ENCODE measurements around the gene PARPBP. TPM values are rescaled to one million over a fixed set of nuclear protein-coding genes. Genes with fewer than 3 reads are reported as not detected.
"Not testable (repeated sequence)": the region's sequence is repeated elsewhere in the genome, so short reads cannot be mapped to it uniquely, and the experiment has no call there.

PARPBP gene
- total RNA-seq, 6 donors from 2014 or later, result 1.2 to 3.8 (median 1.8) TPM; not detected in 1

GRCh38 chr12:102114212-102114611, 5.8 kb upstream of the PARPBP start:
- no peak for DNase-seq
- Histone ChIP-seq H3K4me3 (no peak overlapping the region), H3K27ac (no peak overlapping the region), H3K4me1 (peaks cover 6 to 8% (median 7%) of the 10 kb centered on the region in 4 donors), H3K9me3 (no peaks in the 10 kb centered on the region), H3K36me3 (peaks cover 0 to 61% (median 8%) of the 10 kb centered on the region in 4 donors), H3K27me3 (no peaks in the 10 kb centered on the region)
- 83 to 89% methylated on average over 2 of the region's 2 CpGs for WGBS, 2 donors
- no peak for ATAC-seq (ENCODE audit: low FRiP score in 2 of 2)
- TF ChIP-seq POLR2A (IDR thresholded peaks at IDR 0.05) (no peak), CTCF (IDR thresholded peaks at IDR 0.05) (no peak), EP300 (IDR thresholded peaks at IDR 0.05) (no peak)

GRCh38 chr12:102116392-102116791, 3.6 kb upstream of the PARPBP start:
- TF ChIP-seq POLR2AphosphoS5 (IDR thresholded peaks at IDR 0.05), result no peak
- no peak for TF ChIP-seq POLR2A (IDR thresholded peaks at IDR 0.05)
- TF ChIP-seq CTCF (IDR thresholded peaks at IDR 0.05), result no peak
- TF ChIP-seq EP300 (IDR thresholded peaks at IDR 0.05), result no peak

GRCh38 chr12:102118874-102119273, 1.1 kb upstream of the PARPBP start:
- H3K4me3 ChIP-seq, result peak overlapping the region in 3 of 4 donors; percentile 70 to 88 (median 85)
- H3K27me3 ChIP-seq, result no peaks in the 10 kb centered on the region
- peaks cover 0 to 31% (median 0%) of the 10 kb centered on the region in 4 donors for H3K36me3 ChIP-seq
- no peak for DNase-seq
- no peak overlapping the region for H3K27ac ChIP-seq
- H3K4me1 ChIP-seq, result peaks cover 16 to 21% (median 19%) of the 10 kb centered on the region in 4 donors
- no peaks in the 10 kb centered on the region for H3K9me3 ChIP-seq
- TF ChIP-seq POLR2A (IDR thresholded peaks at IDR 0.05) (no peak), POLR2AphosphoS5 (IDR thresholded peaks at IDR 0.05) (no peak), EP300 (IDR thresholded peaks at IDR 0.05) (no peak), CTCF (IDR thresholded peaks at IDR 0.05) (no peak)
- ATAC-seq (ENCODE audit: low FRiP score in 2 of 2), result no peak
- WGBS, 2 donors, result 71 to 78% methylated on average over 2 of the region's 2 CpGs

More at GRCh38 chr12:102116392-102116791, 3.6 kb upstream of the PARPBP start:
- no peaks in the 10 kb centered on the region for H3K27me3 ChIP-seq
- H3K4me1 ChIP-seq, result peaks cover 16 to 21% (median 19%) of the 10 kb centered on the region in 4 donors
- ATAC-seq (ENCODE audit: low FRiP score in 2 of 2) (no peak), DNase-seq (no peak)
- H3K9me3 ChIP-seq, result no peaks in the 10 kb centered on the region
- WGBS, 2 donors, result 91 to 100% methylated on average over 7 of the region's 7 CpGs
- no peak overlapping the region for H3K27ac ChIP-seq
- no peak overlapping the region for H3K4me3 ChIP-seq
- peaks cover 0 to 39% (median 1%) of the 10 kb centered on the region in 4 donors for H3K36me3 ChIP-seq

- 1 to 3% methylated on average over 4 of the region's 4 CpGs for WGBS, 2 donors
- ATAC-seq (ENCODE audit: low FRiP score in 2 of 2) (no peak), DNase-seq (no peak)
- TF ChIP-seq POLR2AphosphoS5 (IDR thresholded peaks at IDR 0.05), result no peak
- TF ChIP-seq POLR2A (IDR thresholded peaks at IDR 0.05), result no peak
- TF ChIP-seq EP300 (IDR thresholded peaks at IDR 0.05), result no peak
- no peak for TF ChIP-seq CTCF (IDR thresholded peaks at IDR 0.05)
- peak overlapping the region; percentile 70 to 88 (median 83) for H3K4me3 ChIP-seq
- H3K9me3 ChIP-seq, result no peaks in the 10 kb centered on the region
- peak overlapping the region in 2 of 4 donors; percentile 76 to 89 for H3K27ac ChIP-seq
- no peaks in the 10 kb centered on the region for H3K27me3 ChIP-seq
- peaks cover 16 to 21% (median 19%) of the 10 kb centered on the region in 4 donors for H3K4me1 ChIP-seq
- peaks cover 0 to 22% (median 0%) of the 10 kb centered on the region in 4 donors for H3K36me3 ChIP-seq
Observed at GRCh38 chr12:102120564-102120873, 536 bp downstream of the PARPBP start.

- H3K27ac ChIP-seq, result no peak overlapping the region
- no peak for ATAC-seq (ENCODE audit: low FRiP score in 2 of 2)
Observed at GRCh38 chr12:102120886-102121285, 903 bp downstream of the PARPBP start.

GRCh38 chr12:102121328-102121727, 1.3 kb downstream of the PARPBP start:
- Histone ChIP-seq H3K4me3 (peak overlapping the region in 1 of 4 donors; percentile 70), H3K4me1 (peaks cover 16 to 21% (median 19%) of the 10 kb centered on the region in 4 donors), H3K36me3 (peaks cover 0 to 14% (median 0%) of the 10 kb centered on the region in 4 donors)
- WGBS, 2 donors, result 84 to 87% methylated on average over 2 of the region's 2 CpGs
- ATAC-seq (ENCODE audit: low FRiP score in 2 of 2); H3K9me3 ChIP-seq; DNase-seq; H3K27ac ChIP-seq; H3K27me3 ChIP-seq: not testable (repeated sequence)

More at GRCh38 chr12:102120886-102121285, 903 bp downstream of the PARPBP start:
- Histone ChIP-seq H3K36me3 (peaks cover 0 to 19% (median 0%) of the 10 kb centered on the region in 4 donors), H3K27me3 (no peaks in the 10 kb centered on the region), H3K4me3 (peak overlapping the region in 2 of 4 donors; percentile 70 to 85), H3K9me3 (no peaks in the 10 kb centered on the region), H3K4me1 (peaks cover 16 to 21% (median 19%) of the 10 kb centered on the region in 4 donors)
- WGBS, 2 donors, result 33 to 41% methylated on average over 4 of the region's 4 CpGs
- DNase-seq, result no peak
- TF ChIP-seq EP300 (IDR thresholded peaks at IDR 0.05), result no peak
- TF ChIP-seq POLR2A (IDR thresholded peaks at IDR 0.05), result no peak
- no peak for TF ChIP-seq POLR2AphosphoS5 (IDR thresholded peaks at IDR 0.05)
- no peak for TF ChIP-seq CTCF (IDR thresholded peaks at IDR 0.05)

- not testable (repeated sequence) for ATAC-seq (ENCODE audit: low FRiP score in 2 of 2); DNase-seq; H3K4me1 ChIP-seq; H3K4me3 ChIP-seq; H3K27ac ChIP-seq; H3K9me3 ChIP-seq; H3K27me3 ChIP-seq; H3K36me3 ChIP-seq
- WGBS, 2 donors, result 87 to 96% methylated on average over 3 of the region's 3 CpGs
Observed at GRCh38 chr12:102130720-102131119, 10.7 kb downstream of the PARPBP start.
